Gastrocnemius medialis (tissue), 4 donors: ENCODE data around the gene ATPAF1. TPM values are rescaled to one million over a fixed set of nuclear protein-coding genes. Genes with fewer than 3 reads are reported as not detected.

Experiments
- ATAC-seq, 2 donors: fragments of 150-250 bp; one replicate each; pipeline ENCODE4 v1.9.1; 2016
- DNase-seq, 2 donors: peaks; one replicate each; pipeline ENCODE4 v3.0.0-alpha.2; 2019
- H3K27ac ChIP-seq, 4 donors: fragments of 200-600 bp; sonication (generic); 1 replicate in 1 of 4; 2 replicates in 3 of 4; pipeline ENCODE4 v1.5.1; 2016 to 2018; ENCODE audit warnings: mild to moderate bottlenecking in 2 of 4, moderate library complexity in 1 of 4
- H3K27me3 ChIP-seq, 3 donors: fragments of 200-600 bp; sonication (generic) in 2 of 3; 1 replicate in 1 of 3; 2 replicates in 2 of 3; pipeline versions ENCODE4 v1.5.1 to v1.6.0; 2016 to 2019; ENCODE audit warnings: mild to moderate bottlenecking in 1 of 3, moderate library complexity in 1 of 3
- H3K36me3 ChIP-seq, 2 donors: fragments of 200-600 bp; sonication (generic) in 1 of 2; one replicate each; pipeline ENCODE4 v1.5.1; 2017 to 2018
- H3K4me1 ChIP-seq, 2 donors: fragments of 200-600 bp; sonication (generic) in 1 of 2; one replicate each; pipeline ENCODE4 v1.5.1; 2016 to 2017; ENCODE audit warnings: mild to moderate bottlenecking in 2 of 2
- H3K4me3 ChIP-seq, 4 donors: fragments of 200-600 bp; sonication (generic) in 3 of 4; 1 replicate in 1 of 4; 2 replicates in 3 of 4; pipeline ENCODE4 v1.5.1; 2016 to 2019; ENCODE audit warnings: mild to moderate bottlenecking in 2 of 4
- H3K9me3 ChIP-seq, 3 donors: fragments of 200-600 bp; sonication (generic) in 2 of 3; 1 replicate in 1 of 3; 2 replicates in 2 of 3; pipeline ENCODE4 v1.5.1; 2016 to 2019
- POLR2A ChIP-seq, 2 donors: fragments of 450-650 bp; IDR thresholded peaks; one replicate each; pipeline ENCODE4 v1.6.1; 2017; ENCODE audit warnings: antibody characterized with exemption in 2 of 2, mild to moderate bottlenecking in 2 of 2, moderate library complexity in 2 of 2
- in situ Hi-C, 4 donors: fragments of 200-750 bp; cut with MboI; loops; one replicate each; pipeline versions ENCODE4 v1.15.0 to v1.8.0; 2017; ENCODE audit warnings: low sequenced_read_pairs in 4 of 4
- intact Hi-C: fragments of 100-400 bp; cut with DNase I; formaldehyde crosslinking; loops from one replicate; pipeline ENCODE4 v1.15.1; 2023; ENCODE audit warnings: low total_unique reads
- total RNA-seq, 4 donors: library from RNA; depleted of rRNA; stranded (reverse); fragments of >200 nt; gene quantifications; one replicate each; pipeline versions ENCODE4 v1.1.0 to v1.2.3, GENCODE V29; 2016
- TF ChIP-seq, protein P1 (sequence below), 5 experiments: fragments of 450-650 bp in 3 of 5; fragments of 200-600 bp in 2 of 5; sonication (generic) in 2 of 5; IDR thresholded peaks in 4 of 5; conservative IDR thresholded peaks in 1 of 5; 1 replicate in 4 of 5; 2 replicates in 1 of 5; pipeline ENCODE4 v1.5.1; 2016 to 2019; ENCODE audit warnings: antibody characterized with exemption in 5 of 5, mild to moderate bottlenecking in 3 of 5, moderate library complexity in 3 of 5

ATPAF1 gene
- total RNA-seq, 4 donors from 2014 or later, result 76.6 to 173 (median 135) TPM

DNA sequence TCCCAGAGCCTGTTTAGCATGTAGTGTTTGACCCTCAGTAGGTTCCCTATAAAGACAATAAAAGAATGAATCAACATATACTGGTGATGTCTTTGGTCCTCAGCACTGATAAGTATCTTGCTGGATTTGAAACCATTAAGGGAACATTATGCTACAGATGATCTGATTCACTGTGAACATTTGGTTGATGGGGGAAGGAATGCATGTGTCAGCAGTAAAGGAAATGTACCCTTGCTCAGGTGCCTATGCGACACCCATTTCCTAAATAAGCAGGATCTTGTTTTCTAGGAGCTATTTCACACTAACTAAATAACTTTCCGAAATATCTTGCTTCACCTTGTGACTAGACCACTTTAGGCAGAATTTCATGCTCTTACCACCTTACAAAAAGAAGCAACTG lies 16.5 kb upstream of the ATPAF1 start:
- Histone ChIP-seq H3K36me3 (peaks cover 4 to 69% of the 10 kb centered on the region in 2 donors), H3K27ac (no peak overlapping the region), H3K4me3 (no peak overlapping the region), H3K27me3 (no peaks in the 10 kb centered on the region), H3K9me3 (no peaks in the 10 kb centered on the region), H3K4me1 (peaks cover 31% of the 10 kb centered on the region in 2 donors)
- DNase-seq (no peak), ATAC-seq (no peak)
- intact Hi-C loops (no loop called here), in situ Hi-C loops (no loop called here)
- TF ChIP-seq, protein P1, sequence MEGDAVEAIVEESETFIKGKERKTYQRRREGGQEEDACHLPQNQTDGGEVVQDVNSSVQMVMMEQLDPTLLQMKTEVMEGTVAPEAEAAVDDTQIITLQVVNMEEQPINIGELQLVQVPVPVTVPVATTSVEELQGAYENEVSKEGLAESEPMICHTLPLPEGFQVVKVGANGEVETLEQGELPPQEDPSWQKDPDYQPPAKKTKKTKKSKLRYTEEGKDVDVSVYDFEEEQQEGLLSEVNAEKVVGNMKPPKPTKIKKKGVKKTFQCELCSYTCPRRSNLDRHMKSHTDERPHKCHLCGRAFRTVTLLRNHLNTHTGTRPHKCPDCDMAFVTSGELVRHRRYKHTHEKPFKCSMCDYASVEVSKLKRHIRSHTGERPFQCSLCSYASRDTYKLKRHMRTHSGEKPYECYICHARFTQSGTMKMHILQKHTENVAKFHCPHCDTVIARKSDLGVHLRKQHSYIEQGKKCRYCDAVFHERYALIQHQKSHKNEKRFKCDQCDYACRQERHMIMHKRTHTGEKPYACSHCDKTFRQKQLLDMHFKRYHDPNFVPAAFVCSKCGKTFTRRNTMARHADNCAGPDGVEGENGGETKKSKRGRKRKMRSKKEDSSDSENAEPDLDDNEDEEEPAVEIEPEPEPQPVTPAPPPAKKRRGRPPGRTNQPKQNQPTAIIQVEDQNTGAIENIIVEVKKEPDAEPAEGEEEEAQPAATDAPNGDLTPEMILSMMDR (IDR thresholded peaks at IDR 0.05 in 4 of 5, conservative IDR thresholded peaks at IDR 0.05 in 1 of 5), result no peak
- no peak for TF ChIP-seq POLR2A (IDR thresholded peaks at IDR 0.05)

DNA sequence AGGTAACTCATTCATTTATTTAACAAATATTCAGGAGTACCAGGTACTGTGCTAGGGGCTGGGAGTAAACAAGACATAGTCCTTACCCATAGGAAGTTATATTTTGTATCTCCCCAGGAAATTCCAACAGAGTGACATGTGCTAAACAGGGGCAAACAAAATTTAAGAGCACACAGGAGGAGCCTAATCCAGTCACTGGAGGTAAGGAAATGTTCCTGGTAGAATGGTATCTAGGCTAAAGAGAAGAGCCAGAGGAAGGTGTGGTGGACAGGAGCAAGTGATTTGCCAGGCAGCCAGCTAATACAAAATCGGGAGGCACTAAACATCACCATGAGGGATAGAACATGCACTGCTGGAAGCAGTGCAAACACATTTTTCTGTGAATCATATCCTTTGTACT lies 13.9 kb upstream of the ATPAF1 start:
- Histone ChIP-seq H3K27ac (no peak overlapping the region), H3K27me3 (no peaks in the 10 kb centered on the region), H3K4me1 (peaks cover 5 to 6% of the 10 kb centered on the region in 2 donors), H3K9me3 (no peaks in the 10 kb centered on the region), H3K4me3 (no peak overlapping the region), H3K36me3 (peaks cover 4 to 83% of the 10 kb centered on the region in 2 donors)
- ATAC-seq, result no peak
- no peak for DNase-seq
- TF ChIP-seq, protein P1 (IDR thresholded peaks at IDR 0.05 in 4 of 5, conservative IDR thresholded peaks at IDR 0.05 in 1 of 5), result no peak
- no peak for TF ChIP-seq POLR2A (IDR thresholded peaks at IDR 0.05)
- in situ Hi-C loops, result no loop called here
- intact Hi-C loops, result no loop called here

DNA sequence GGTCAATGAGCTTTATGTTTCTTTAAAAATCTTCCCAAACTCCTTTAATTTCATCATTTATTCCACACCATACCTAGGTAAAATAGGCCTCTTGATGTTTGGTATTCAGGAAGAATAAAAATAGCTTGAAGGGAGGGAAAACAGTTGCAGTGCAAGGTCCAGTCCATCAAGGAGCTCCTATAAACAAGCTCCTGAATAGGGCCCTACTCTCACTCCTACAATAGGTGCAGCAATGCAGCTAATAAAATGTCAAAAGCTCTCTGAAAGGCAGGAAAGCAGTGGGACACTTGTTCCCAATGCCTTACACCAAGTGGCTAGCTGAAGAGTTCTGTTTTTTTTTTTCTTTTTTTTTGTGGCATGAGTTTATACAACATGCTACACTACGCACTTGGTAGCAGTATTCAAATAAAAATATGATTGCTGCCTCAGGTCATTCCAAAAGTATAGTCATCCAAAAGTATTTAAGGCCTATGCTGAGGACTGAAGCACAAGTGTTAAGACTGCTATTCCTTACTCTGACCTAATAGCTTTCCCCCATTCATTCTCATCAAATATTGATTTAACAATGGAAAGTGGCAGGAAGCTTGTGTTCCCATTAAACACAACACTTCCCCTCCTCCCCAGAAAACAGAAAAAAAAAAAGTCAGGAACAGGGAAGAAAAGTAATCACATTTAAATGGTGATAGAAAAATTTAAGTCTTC lies 13.3 kb upstream of the ATPAF1 start:
- DNase-seq, result no peak
- in situ Hi-C loops (no loop called here), intact Hi-C loops (no loop called here)
- Histone ChIP-seq H3K4me1 (no peaks in the 10 kb centered on the region), H3K36me3 (peaks cover 4 to 86% of the 10 kb centered on the region in 2 donors), H3K27ac (no peak overlapping the region), H3K27me3 (no peaks in the 10 kb centered on the region), H3K9me3 (no peaks in the 10 kb centered on the region), H3K4me3 (no peak overlapping the region)
- TF ChIP-seq, protein P1 (IDR thresholded peaks at IDR 0.05 in 4 of 5, conservative IDR thresholded peaks at IDR 0.05 in 1 of 5), result no peak
- no peak for TF ChIP-seq POLR2A (IDR thresholded peaks at IDR 0.05)
- ATAC-seq, result no peak

DNA sequence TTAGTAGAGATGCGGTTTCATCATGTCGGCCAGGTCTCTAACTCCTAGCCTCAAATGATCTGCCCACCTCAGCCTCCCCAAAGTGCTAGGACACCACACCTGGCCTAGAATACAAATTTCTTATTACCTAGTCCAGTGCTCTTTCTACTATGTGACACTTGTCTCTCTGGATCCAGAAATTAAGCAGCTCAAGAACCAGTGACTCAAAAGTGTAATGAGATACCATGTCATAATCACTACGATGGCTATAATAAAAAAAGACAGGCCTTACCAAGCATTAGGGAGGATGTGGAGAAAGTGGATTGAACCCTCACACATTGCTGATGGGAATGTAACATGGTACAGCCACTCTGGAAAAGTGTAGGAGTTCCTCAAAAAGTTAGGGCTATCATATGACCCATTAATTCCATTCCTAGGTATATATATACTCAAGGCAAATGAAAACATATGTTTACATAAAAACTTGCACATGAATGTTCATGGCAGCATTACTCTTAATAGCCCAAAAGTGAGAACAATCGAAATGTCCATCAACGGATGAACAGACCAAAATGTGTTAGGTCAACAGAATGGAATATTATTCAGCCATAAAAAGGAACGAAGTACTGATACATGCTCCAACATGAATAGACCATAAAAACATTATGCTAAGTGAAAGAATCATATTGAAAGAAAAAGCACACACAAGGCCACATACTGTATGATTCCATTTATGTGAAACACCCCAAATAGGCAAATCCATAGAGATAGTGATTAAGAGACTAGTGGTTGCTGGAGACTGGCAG lies 11.8 kb upstream of the ATPAF1 start:
- H3K36me3 ChIP-seq, result peaks cover 4 to 87% of the 10 kb centered on the region in 2 donors
- TF ChIP-seq, protein P1 (IDR thresholded peaks at IDR 0.05 in 4 of 5, conservative IDR thresholded peaks at IDR 0.05 in 1 of 5), result no peak
- TF ChIP-seq POLR2A (IDR thresholded peaks at IDR 0.05), result no peak
- no peak overlapping the region for H3K27ac ChIP-seq
- peak in 1 of 2 donors; percentile 70 for ATAC-seq
- no peaks in the 10 kb centered on the region for H3K4me1 ChIP-seq
- no peaks in the 10 kb centered on the region for H3K9me3 ChIP-seq
- intact Hi-C loops, result no loop called here
- no peak for DNase-seq
- in situ Hi-C loops, result no loop called here
- no peak overlapping the region for H3K4me3 ChIP-seq
- no peaks in the 10 kb centered on the region for H3K27me3 ChIP-seq
